Keratinocyte (primary cell): ENCODE data around the gene MRPL48.

Experiments used
- CTCF ChIP-seq, 3 experiments: IDR thresholded peaks in 1 of 3; conservative IDR thresholded peaks in 1 of 3; optimal IDR thresholded peaks in 1 of 3; 2 replicates in 2 of 3; 3 replicates in 1 of 3; pipeline versions ENCODE3 to v1.5.1; 2011; ENCODE audit warnings: low read length in 3 of 3, mild to moderate bottlenecking in 3 of 3, moderate library complexity in 2 of 3, control low read depth in 1 of 3, inconsistent platforms in 1 of 3; ENCODE audit not compliant: insufficient read depth in 2 of 3; ENCODE audit errors: extremely low read depth in 1 of 3
- EZH2 ChIP-seq: IDR thresholded peaks from one replicate; pipeline ENCODE4 v1.6.1; 2012; ENCODE audit warnings: inconsistent platforms, mild to moderate bottlenecking, low read length, moderate library complexity

GRCh38 chr11:73852049-73852448, 64.4 kb downstream of the MRPL48 start:
- no peak for TF ChIP-seq CTCF (optimal IDR thresholded peaks at IDR 0.05 in 1 of 3, IDR thresholded peaks at IDR 0.05 in 1 of 3, conservative IDR thresholded peaks at IDR 0.05 in 1 of 3; ENCODE audit: extremely low read depth in 1 of 3, insufficient read depth in 2 of 3, low read length in 3 of 3)
- TF ChIP-seq EZH2, result no peak
